SU-DHL-6 (cell line): ENCODE results near the gene HHIPL2.
"Not testable (repeated sequence)": the region's sequence is repeated elsewhere in the genome, so short reads cannot be mapped to it uniquely, and the experiment has no call there.

Source experiments
- H2AFZ ChIP-seq: fragments of 200-600 bp; sonication (generic); 2 replicates; pipeline ENCODE4 v1.6.1; 2014; ENCODE audit warnings: low read depth, mild to moderate bottlenecking, moderate library complexity, mixed read lengths, antibody characterized with exemption, low read length; ENCODE audit not compliant: severe bottlenecking
- H3F3A ChIP-seq: fragments of 200-600 bp; shearing (Covaris generic); 2 replicates; pipeline ENCODE4 v1.6.0; 2016; ENCODE audit warnings: antibody characterized with exemption, mild to moderate bottlenecking; ENCODE audit not compliant: insufficient read depth
- H3K27ac ChIP-seq: fragments of 200-600 bp; sonication (generic); 2 replicates; pipeline ENCODE4 v1.5.1; 2016; ENCODE audit warnings: low read depth, mild to moderate bottlenecking, low read length, moderate library complexity, mixed read lengths
- H3K27me3 ChIP-seq: fragments of 200-600 bp; sonication (generic), shearing (Covaris generic); 2 replicates; pipeline ENCODE4 v1.6.0; 2014; ENCODE audit warnings: mild to moderate bottlenecking, low read length
- H3K36me3 ChIP-seq: fragments of 200-600 bp; sonication (generic); 2 replicates; pipeline ENCODE4 v1.6.1; 2014; ENCODE audit warnings: mild to moderate bottlenecking, low read length, mixed read lengths
- H3K4me2 ChIP-seq: fragments of 300-600, 200-600 bp; shearing (Covaris generic), sonication (generic); 2 replicates; pipeline ENCODE4 v1.6.0; 2014; ENCODE audit warnings: low read length, low read depth, mild to moderate bottlenecking; ENCODE audit not compliant: poor library complexity, severe bottlenecking
- H3K4me3 ChIP-seq: fragments of 200-600 bp; sonication (generic); 2 replicates; pipeline ENCODE4 v1.5.1; 2014; ENCODE audit warnings: antibody characterized with exemption, low read length, mild to moderate bottlenecking, mixed read lengths; ENCODE audit not compliant: insufficient read depth, poor library complexity, severe bottlenecking
- H3K79me2 ChIP-seq: fragments of 200-600 bp; sonication (generic); 2 replicates; pipeline ENCODE4 v1.6.1; 2014; ENCODE audit warnings: mild to moderate bottlenecking, low read length, moderate library complexity; ENCODE audit not compliant: insufficient read depth
- H3K9ac ChIP-seq: fragments of 200-600 bp; sonication (generic); 2 replicates; pipeline ENCODE4 v1.7.0; 2014; ENCODE audit warnings: mild to moderate bottlenecking, low read length
- H3K9me2 ChIP-seq: fragments of 200-600 bp; sonication (generic); replicated peaks from 2 replicates; pipeline ENCODE4 v1.6.1; 2014; ENCODE audit warnings: low read length; ENCODE audit not compliant: insufficient read depth
- H3K9me3 ChIP-seq: fragments of 200-600 bp; sonication (generic); 2 replicates; pipeline ENCODE4 v1.6.1; 2014; ENCODE audit warnings: low read length, mixed read lengths; ENCODE audit not compliant: insufficient read depth
- H4K20me1 ChIP-seq: fragments of 200-600 bp; sonication (generic); 2 replicates; pipeline ENCODE4 v1.6.1; 2014; ENCODE audit warnings: low read depth, mild to moderate bottlenecking, antibody characterized with exemption, low read length, moderate library complexity, mixed read lengths

Gene HHIPL2

DNA sequence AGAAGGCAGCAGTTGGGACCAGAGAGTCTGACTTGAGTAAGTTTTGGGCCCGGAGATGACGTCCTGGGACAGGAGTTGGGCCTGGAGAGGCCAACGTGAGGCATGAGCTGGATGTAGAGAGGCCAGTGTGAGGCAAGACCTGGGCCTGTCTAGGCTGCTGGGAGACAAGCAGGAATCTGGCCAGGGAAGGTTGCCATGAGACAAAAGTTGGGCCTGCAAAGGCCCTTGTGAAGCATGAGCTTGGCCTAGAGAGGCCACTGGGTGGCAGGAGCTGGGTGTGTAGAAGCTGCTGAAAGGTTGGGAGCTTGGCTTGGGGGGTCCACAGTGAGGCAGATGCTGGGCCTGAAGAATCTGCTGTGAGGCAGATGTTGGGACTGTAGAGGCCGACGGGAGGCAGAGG, 71.5 kb downstream of the HHIPL2 start:
- H3F3A ChIP-seq, H3K4me3 ChIP-seq, H3K79me2 ChIP-seq, H3K27ac ChIP-seq, H2AFZ ChIP-seq, H3K4me2 ChIP-seq, H3K27me3 ChIP-seq, H3K9me3 ChIP-seq, H3K36me3 ChIP-seq, H4K20me1 ChIP-seq, H3K9me2 ChIP-seq, H3K9ac ChIP-seq: not testable (repeated sequence)

DNA sequence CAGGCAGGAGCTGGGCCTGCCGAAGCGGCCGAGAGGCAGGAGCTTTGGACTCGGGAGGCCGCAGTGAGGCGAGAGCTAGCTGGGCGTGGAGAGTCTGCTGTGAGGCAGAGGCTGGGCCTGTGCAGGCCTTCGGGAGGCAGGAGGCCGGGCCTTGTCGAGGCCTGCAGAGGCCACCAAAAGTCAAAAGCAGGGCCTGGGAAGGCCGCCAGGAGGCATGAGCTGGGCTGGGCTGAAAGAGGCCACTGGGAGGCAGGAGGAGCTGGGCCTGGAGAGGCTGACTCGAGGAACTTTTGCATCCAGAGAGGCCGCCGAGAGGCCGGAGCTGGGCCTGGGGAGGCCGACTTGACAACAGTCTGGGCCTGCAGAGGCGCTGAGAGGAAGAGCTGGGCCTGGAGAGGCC, 74.2 kb downstream of the HHIPL2 start:
- not testable (repeated sequence) for H3K9me2 ChIP-seq, H3K4me2 ChIP-seq, H3K27me3 ChIP-seq, H2AFZ ChIP-seq, H3K9me3 ChIP-seq, H3F3A ChIP-seq, H3K27ac ChIP-seq, H3K79me2 ChIP-seq, H3K36me3 ChIP-seq, H4K20me1 ChIP-seq, H3K4me3 ChIP-seq, H3K9ac ChIP-seq

DNA sequence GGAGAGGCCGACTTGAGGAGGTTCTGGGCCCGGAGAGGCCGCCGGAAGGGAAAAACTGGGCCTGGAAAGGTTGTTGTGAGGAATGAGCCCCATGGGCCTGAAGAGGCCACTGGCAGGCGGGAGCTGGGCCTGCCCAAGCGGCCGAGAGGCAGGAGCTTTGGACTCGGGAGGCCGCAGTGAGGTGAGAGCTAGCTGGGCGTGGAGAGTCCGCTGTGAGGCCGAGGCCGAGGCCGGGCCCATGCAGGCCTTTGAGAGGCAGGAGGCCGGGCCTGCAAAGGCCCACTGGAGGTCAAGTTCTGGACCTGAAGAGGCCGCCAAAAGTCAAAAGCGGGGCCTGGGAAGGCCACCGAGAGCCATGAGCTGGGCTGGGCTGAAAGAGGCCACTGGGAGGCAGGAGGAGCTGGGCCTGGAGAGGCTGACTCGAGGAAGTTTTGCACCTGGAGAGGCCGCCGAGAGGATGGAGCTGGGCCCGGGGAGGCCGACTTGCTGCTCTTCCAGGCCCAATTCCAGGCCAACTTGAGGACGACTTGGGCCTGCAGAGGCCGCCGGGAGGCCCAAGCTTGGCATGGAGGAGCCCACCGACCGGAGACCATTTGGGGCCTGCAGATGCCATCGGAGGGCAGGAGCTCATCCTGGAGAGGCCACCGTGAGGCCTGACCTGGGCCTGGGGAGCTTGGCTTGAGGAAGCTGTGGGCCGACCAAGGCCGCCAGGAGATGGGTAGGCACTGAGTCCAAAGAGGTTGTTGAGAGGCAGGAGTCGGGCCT, 74.9 kb downstream of the HHIPL2 start:
- H3K9ac ChIP-seq, H3K79me2 ChIP-seq, H3K9me3 ChIP-seq, H3K4me2 ChIP-seq, H4K20me1 ChIP-seq, H3K9me2 ChIP-seq, H3K4me3 ChIP-seq, H3K27ac ChIP-seq, H2AFZ ChIP-seq, H3K27me3 ChIP-seq, H3F3A ChIP-seq, H3K36me3 ChIP-seq: not testable (repeated sequence)
